GM21528 (cell line): ENCODE results near the gene CFAP92.

Experiments
- ATAC-seq: cut with Tn5 transposase; IDR thresholded peaks from one replicate; pipeline ENCODE4 v1.9.1; 2021; ENCODE audit warnings: mild to moderate bottlenecking, moderate library complexity; ENCODE audit not compliant: unreplicated experiment, low FRiP score

The CFAP92 gene

DNA sequence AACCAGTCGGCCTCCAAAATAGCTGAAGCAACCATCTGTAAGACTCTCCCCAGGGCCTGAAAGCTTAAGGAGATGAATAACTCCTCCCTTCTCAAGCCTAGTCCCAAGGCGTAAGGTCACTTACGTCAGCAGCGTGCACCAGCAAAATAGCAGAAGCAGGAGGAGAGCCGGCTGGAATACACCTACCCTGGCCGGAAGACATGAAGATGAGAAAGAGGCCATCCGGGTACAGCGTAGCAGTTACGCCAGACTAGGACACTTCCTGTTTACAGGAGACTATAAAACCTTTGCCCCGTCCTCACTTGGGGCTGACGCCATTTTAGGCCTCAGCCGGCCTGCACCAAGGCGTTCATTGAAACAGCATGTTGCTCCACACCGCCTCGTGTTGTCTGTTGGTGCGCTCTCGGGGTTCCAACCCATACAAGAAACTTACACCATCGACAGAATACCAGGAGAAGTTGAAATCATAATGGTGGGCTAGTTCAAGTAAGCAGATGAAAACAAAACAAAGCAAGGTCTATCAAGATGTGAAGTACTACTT, 2.5 kb downstream of the CFAP92 start:
- no peak for ATAC-seq

DNA sequence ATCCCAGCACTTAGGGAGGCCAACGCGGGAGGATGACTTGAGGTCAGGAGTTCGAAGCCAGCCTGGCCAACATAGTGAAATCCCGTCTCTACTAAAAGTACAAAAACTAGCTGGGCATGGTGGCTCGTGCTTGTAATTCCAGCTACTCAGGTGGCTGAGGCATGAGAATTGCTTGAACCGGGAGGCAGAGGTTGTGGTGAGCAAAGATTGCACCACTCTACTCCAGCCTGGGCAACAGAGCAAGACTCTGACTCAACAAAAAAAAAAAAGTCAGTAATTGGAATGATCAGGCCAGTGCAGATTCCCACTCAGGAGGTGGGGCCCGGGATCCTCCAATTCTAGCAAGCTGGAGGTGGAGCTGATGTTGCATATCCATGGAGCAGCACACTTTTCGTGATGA, 5.6 kb downstream of the CFAP92 start:
- no peak for ATAC-seq

DNA sequence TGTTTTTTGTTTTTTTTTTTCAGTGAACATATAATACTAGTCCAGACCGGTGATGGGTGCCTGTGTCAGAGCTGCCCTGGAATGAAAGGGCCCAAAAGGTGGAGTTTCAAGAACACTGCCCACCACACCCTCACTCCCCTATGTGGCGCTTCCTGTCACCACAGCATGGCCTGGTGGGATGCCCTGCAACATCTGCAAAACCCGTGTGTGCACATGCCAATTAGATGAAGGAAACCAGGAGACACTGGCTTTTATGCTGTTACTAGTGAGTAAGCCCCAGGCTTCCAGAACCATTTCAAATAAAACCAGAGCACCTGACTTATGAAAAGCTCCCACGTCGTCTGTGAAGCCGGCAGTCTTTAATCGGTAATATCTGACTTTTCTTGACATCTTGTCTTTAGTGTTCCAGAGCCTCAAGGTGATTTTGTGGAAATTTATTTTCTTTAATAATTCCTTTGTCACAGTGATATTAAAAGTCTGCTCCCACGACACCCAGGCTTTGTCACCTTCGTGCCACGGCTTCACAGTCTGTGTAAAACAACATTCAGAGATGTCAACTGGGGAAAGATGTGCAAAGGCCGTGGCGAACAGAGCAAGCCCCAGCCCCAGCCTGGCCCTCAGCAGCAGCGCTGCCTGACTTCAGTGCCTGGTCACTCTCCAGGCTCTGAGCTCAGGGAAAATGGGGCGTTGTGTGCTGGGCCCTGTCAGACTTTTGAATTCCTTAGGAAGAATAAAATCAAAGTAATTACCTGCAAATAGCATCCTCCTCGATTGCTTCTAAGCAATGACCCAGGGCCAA, 6.4 kb downstream of the CFAP92 start:
- no peak for ATAC-seq

DNA sequence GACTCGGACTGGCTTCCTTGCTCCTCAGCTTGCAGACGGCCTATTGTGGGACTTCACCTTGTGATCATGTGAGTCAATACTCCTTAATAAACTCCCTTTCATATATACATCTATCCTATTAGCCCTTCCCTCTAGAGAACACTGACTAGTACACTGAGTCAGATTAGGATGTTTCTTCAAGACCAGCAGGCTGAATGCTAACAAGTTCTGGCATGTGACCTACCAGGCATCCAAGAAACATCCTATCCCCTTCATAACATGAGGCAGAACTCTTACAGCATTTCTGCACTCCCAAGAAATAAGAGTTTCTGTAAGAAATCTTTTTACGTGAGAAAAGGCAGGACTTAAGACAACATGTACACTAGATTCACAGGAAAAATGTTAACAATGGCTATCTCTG, 9.3 kb downstream of the CFAP92 start:
- no peak for ATAC-seq

DNA sequence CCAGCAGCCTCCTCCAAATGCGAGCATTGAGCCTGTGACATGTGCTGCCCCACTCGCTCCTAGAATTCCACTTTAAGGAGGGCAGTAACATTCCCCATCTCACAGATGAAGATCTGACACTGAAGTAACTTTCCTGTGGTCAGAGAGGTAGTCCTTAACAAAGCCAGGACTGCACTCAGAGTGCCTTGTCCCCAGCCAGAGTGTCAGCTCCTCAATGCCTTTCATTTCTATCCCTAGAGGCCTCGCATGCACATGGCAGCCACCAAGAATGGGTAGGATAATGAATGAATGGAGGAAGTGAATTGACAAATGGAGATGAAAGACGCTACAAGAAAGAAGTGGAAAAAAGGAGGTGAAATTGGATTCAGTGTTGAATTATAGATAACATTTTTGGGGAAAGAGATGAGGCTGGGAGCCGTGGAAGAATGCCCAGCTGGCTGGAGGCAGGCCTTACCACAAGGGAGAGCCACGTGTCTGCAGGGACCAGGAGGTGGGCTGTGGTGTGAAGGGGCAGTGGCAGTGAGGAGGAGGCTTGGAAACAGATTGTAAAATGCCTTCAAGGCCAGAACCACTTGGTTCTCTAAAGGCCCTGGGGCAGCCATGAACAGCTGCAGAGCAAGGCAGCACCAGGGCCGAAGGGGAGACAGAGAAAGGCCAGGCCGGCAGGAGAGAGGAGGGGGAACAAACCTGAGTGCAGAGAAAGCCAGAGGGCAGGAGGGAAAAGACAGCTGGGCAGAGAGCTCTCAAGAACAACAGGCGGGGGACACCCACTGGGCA, 10.4 kb downstream of the CFAP92 start:
- ATAC-seq: no peak

DNA sequence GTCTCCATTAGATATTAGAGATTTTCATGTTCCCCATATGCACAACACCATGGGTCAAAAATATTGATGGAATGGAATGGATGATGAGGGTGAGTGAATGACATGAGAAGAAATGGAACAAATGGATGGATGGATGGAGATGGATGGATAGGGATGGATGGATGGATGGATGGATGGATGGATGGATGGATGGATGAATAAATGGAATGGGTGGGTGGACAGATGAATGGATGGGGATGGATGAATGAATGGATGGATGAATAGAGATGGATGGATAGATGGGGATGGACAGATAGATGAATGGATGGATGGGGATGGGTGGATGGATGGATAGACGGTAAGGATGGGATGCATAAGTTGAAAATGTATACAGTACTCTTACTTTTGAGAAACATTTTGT, 18.6 kb downstream of the CFAP92 start:
- no peak for ATAC-seq

DNA sequence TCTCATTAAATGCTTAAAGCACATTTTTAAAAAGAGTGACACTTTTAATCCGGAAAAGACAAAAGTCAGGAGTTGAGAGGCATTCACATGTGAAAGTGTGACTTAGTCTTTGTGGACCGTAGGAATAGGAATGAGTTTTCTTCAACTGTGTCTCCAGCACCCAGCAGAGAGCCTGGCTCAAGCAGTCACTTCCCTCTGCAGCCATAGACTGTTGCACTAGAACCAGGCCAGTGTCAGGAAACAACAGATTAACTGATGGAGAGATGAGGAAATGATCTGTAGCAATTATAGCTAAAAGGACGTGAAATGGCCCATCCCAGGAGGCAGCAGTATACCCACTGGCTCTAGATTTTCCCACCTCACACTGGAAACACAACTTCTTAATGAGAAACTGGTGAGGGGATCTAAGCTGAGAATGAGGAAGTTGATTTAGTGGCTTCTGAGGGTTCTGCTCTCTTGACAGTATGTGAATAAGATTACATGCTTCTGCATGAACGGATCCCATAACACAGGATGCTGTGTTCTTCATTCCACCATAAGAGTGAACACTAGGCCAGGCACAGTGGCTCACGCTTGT, 19.8 kb downstream of the CFAP92 start:
- ATAC-seq: no peak

GRCh38 chr3:128971421-128972100, 22.3 kb downstream of the CFAP92 start:
- ATAC-seq: no peak

DNA sequence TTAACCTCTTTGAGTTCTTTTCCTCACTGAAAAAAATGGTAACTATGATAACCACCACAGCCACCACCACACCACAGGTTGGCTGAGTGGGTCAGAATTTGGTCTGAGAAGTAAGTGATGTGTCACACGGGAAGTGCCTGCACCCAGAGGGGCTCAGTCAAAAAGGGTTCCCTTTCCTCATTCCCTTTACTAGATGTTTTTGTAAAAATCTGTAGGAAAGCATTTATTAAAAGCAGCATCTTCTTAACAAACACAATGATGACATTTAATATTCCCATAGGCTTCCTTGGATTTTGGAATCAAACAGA, 23.2 kb downstream of the CFAP92 start:
- ATAC-seq: no peak

DNA sequence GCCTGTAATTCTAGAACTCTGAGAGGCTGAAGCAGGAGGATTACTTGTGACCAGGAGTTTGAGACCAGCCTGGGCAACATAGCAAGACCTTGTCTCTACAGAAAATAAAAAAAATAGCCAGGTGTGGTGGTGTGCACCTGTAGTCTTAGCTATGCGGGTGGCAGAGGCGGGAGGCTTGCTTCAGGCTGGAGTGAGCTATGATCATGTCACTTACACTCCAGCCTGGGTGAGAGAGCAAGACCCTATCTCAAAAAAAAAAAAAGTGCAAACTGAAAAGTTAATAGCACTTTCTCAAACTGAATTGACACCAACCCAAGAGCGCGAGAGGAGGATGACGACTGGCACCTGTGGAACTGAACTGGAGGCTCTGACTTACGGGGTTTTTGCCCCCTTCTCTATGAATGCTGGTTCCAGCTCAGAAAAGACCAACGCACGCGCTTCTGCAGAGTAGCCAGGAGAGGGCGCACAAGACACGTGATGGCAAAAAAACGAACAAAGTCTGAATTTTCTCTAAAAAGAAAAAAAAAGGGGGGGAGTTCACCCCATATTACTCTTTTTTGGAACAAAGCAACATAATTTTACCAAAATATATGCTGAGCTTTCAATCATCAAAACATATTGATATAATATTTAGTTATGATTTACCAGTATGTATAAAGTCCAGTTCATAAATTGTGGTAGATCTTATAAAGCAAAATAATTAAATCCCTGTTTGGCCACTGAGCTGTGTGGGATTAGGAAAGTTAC, 23.7 kb downstream of the CFAP92 start:
- no peak for ATAC-seq

GRCh38 chr3:128967748-128968355, 26.0 kb downstream of the CFAP92 start:
- no peak for ATAC-seq

GRCh38 chr3:128965818-128966217, 28.1 kb downstream of the CFAP92 start:
- no peak for ATAC-seq

GRCh38 chr3:128965280-128965679, 28.6 kb downstream of the CFAP92 start:
- no peak for ATAC-seq

GRCh38 chr3:128956440-128956839, 37.4 kb downstream of the CFAP92 start:
- no peak for ATAC-seq

- ATAC-seq: no peak
These were observed 43.5 kb downstream of the CFAP92 start for GRCh38 chr3:128950223-128950938.

- ATAC-seq: no peak
These were observed 44.7 kb downstream of the CFAP92 start for GRCh38 chr3:128949158-128949557.

- no peak for ATAC-seq
These were observed 47.5 kb downstream of the CFAP92 start for GRCh38 chr3:128946411-128946810.

DNA sequence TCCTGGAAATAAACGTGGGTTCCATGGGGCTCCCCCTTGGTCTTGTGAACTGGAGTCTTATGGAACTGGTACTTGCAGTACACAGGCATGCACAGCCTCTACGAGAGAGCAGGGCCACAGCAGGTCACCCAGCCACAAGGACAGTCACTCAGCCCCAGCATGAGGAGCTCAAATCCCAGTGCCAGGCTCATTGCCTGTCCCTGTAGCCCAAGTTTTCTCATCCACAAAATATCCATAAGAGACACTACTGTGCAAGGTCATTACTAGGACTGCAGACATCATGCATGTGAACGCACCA, 48.0 kb downstream of the CFAP92 start:
- ATAC-seq: no peak
